SK-N-DZ (cell line): ENCODE measurements around the gene PIP5K1C.
"Not testable (repeated sequence)": the region's sequence is repeated elsewhere in the genome, so short reads cannot be mapped to it uniquely, and the experiment has no call there.

Source experiments
- DNase-seq: peaks from one replicate; pipeline ENCODE4 v3.0.0-alpha.2; 2015; ENCODE audit warnings: low spot score

Gene PIP5K1C

DNA sequence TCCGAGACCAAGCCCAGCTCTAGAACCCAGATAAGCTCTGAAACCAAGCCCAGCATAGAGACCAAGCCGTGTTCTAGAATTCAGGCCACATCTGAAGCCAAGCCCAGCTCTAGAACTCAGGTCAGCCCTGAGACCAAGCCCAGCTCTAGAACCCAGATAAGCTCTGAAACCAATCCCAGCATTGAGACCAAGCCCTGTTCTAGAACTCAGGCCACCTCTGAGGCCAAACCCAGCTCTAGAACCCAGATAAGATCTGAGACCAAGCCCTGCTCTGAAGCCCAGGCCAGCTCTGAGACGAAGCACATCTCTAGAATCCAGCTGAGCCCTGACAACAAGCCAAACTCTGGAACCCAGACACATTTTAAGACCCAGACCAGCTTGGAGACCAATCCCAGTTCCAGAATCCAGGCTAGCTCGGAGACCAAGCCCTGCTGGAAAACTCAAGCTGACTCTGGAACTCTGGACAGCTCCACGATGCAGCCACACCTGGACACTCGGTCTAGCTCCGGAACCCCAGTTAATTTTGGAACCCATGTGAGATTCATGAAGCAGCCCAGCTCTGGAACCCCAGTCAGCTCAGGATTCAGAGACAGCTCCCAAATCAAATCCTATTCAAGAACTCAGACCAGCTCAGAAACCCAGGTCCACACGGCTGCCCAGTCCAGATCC lies 109.1 kb downstream of the PIP5K1C start:
- no peak for DNase-seq

DNA sequence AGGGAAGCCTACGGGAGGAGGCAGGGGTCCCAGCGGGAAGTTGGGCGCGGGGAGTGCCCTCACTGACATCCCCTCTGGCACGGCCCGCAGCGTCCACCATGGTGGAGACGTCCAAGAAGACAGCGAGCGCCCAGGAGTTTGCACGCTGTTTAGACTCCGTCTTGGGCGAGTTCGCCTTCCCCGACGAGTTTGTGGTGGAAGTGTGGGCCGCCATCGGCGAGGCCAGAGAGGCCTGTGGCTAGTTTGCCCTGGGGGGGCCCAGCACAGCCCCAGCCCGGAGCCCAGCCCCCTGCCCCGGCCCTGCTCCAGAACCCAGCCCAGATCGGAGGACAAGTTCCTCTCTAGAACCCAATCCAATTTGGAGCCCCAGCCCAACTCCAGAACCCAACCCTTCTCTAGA lies 110.3 kb downstream of the PIP5K1C start:
- DNase-seq: no peak

DNA sequence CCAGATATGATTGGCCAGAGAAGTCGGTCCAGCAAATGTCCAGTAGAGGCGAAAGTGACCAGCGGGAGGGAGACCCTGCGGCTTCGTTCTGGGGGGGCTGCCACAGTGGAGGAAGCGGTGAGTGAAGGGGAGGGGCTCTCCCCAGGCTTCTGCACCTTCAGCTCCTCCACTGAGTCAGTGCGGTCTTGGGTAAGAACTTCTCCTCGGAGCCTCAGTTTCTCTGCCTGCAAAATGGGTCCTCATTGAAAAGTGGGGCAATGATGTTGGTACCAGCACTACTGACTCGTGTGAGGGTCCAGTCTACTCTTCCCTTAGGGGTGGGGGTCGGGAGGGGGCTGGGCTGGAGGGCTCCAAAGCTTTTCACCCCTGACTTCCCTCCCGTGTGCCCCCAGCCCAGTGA lies 110.8 kb downstream of the PIP5K1C start:
- no peak for DNase-seq

DNA sequence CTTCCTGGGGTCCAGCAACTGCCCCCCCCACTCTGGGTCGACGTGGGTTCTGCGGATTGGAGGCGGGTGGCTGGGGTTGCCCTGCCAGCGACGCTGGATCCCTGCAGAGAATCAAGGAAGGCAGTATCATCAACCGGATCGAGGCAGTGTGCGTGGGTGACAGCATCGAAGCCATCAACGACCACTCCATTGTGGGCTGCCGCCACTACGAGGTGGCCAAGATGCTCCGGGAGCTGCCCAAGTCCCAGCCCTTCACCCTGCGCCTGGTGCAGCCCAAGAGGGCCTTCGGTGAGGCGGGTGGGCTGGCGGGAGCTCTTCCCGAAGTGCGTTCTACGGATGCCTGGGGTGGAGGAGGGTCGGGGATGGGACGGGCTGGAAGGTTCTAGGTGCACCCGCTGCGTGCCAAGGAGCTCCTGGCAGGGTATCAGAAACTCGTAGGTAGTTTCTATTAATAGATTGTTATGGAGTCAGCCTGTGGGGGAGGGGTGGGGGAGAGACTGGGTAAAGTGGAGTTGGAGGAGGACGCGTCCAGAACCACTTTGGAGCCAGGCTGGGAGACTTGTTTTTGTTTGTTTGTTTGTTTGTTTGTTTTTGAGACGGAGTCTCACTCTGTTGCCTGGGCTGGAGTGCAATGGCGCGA lies 113.4 kb downstream of the PIP5K1C start:
- no peak for DNase-seq

DNA sequence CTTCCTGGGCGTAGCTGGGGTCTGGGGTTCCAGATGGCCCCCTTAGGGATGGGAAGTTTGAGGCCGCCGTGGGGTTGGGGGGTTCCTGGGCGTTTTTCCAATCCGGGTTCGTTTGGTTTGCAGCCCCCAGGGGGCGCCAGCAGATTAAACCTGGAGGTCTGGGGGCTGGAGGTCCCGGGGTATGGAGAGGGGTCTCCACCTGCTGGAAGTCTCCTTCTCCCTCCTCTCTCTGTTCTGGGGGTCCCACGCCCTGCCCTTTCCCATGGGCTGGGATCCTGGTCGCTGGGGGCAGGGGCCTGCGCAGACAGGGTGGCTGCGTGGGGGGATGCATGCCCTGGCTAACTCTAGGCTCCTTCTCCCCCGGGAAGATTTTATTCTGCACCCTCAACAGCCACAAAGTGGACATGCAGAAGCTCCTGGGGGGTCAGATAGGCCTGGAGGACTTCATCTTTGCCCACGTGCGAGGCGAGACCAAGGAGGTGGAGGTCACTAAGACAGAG lies 114.1 kb downstream of the PIP5K1C start:
- DNase-seq: no peak

DNA sequence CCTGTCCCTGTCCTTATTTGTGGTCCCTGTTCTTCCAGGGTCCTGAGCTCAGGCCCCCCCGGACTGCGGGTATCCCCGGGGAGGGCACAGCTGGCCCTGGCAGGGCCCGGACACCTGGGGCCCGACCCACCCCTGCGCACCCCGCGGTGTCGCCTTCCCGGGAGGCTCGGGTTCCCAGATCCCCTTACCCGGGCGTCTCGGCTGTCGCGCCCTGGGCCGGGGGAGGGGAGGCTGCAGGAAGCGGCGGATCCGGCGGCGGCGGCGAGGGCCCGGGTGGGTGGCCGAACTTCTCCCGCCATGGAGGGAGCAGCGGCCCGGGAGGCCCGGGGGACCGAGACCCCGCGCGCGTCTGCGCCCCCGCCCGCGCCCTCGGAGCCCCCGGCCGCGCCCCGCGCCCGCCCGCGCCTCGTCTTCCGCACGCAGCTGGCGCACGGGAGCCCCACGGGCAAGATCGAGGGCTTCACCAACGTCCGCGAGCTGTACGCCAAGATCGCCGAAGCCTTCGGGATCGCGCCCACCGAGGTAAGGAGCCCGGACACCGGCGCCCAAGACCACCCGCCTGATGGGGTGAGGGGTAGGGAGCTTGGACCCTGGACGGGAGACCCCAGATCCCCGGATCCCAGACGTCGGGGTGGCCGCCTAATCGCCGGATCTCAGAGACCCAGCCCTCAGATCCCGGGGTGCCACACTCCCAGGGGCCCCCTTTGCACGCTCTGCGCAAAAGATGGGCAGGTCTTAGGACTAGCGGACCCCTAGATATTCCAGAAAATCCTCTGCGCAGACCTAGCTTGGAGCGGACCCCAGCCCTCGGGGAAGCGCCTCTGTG lies 114.8 kb downstream of the PIP5K1C start, which contains the start of gene GIPC3:
TSS of gene GIPC3 (plus strand) at position 178 of the 826 bp plus-strand sequence. CDS start at position 298, 120 bp downstream.
- DNase-seq: no peak

DNA sequence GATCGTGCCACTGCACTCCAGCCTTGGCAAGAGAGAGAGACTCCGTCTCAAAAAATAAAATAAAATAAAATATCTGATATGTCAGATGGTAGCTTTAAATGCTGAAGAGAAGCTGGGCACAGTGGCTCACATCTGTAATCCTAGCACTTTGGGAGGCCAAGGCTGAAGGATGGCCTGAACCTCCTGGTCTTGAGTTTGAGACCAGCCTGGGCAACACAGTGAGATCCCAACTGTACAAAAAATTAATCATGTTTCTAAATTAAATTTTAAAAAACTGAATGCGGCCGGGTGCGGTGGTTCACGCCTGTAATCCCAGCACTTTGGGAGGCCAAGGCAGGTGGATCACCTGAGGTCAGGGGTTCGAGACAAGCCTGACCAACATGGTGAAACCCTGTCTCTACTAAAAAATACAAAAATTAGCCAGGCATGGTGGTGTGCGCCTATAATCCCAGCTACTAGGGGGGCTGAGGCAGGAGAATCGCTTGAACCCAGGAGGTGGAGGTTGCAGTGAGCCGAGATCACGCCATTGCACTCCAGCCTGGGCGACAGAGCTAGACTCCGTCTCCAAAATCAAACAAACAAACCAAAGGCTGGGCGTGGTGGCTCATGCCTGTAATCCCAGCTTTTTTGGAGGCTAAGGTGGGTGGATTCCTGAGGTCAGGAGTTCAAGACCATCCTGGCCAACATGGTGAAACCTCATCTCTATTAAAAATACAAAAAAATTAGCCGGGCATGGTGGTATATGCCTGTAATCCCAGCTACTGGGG lies 116.0 kb downstream of the PIP5K1C start:
- DNase-seq: not testable (repeated sequence)

DNA sequence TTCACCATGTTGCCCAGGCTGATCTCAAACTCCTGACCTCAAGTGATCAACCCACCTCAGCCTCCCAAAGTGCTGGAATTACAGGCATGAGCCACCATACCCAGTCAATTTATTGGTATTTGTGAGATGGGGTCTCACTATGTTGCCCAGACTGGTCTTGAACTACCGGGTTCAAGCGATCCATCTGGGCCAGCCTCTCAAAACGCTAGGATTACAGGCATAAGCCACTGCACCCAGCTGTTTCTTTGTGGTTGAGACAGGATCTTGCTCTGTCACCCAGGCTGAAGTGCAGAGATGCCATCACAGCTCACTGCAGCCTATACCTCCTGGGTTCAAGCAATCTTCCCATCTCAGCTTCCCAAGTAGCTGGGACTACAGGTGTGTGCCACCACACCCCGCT lies 118.5 kb downstream of the PIP5K1C start:
- not testable (repeated sequence) for DNase-seq
